Ramos (cell line): ENCODE data around the gene IGIP.

Source experiments
- in situ Hi-C: fragments of 300-500 bp; cut with MboI; formaldehyde crosslinking; loops from one replicate; pipeline ENCODE4 v1.14.3; 2022; ENCODE audit warnings: low sequenced_read_pairs; ENCODE audit not compliant: unreplicated experiment

The IGIP gene

GRCh38 chr5:140125637-140126036, at the start of gene IGIP:
Gene IGIP (plus strand): TSS chr5:140125937. CDS start chr5:140128477, 2,540 bp downstream.
- in situ Hi-C loops = no loop called here

GRCh38 chr5:140076142-140076541, 49.6 kb upstream of the IGIP start:
- in situ Hi-C loops = no loop called here

- in situ Hi-C loops = no loop called here
Measured at GRCh38 chr5:140076788-140077187, 48.9 kb upstream of the IGIP start.

GRCh38 chr5:140083120-140083519, 42.6 kb upstream of the IGIP start:
- in situ Hi-C loops = no loop called here

GRCh38 chr5:140083650-140084049, 42.1 kb upstream of the IGIP start:
- in situ Hi-C loops = no loop called here

GRCh38 chr5:140084541-140084940, 41.2 kb upstream of the IGIP start:
- in situ Hi-C loops = no loop called here

GRCh38 chr5:140090251-140090650, 35.5 kb upstream of the IGIP start:
- in situ Hi-C loops = no loop called here

GRCh38 chr5:140093179-140093578, 32.6 kb upstream of the IGIP start:
- in situ Hi-C loops = no loop called here

GRCh38 chr5:140093866-140094265, 31.9 kb upstream of the IGIP start:
- in situ Hi-C loops = no loop called here

GRCh38 chr5:140094889-140095288, 30.8 kb upstream of the IGIP start:
- in situ Hi-C loops = no loop called here

- in situ Hi-C loops = no loop called here
Measured at GRCh38 chr5:140101179-140101578, 24.6 kb upstream of the IGIP start.

- in situ Hi-C loops = no loop called here
Measured at GRCh38 chr5:140103154-140103553, 22.6 kb upstream of the IGIP start.

- in situ Hi-C loops = no loop called here
Measured at GRCh38 chr5:140104100-140104499, 21.6 kb upstream of the IGIP start.

- in situ Hi-C loops = no loop called here
Measured at GRCh38 chr5:140106101-140106500, 19.6 kb upstream of the IGIP start.

- in situ Hi-C loops = no loop called here
Measured at GRCh38 chr5:140106805-140107311, 18.9 kb upstream of the IGIP start.

GRCh38 chr5:140107312-140108092, 18.2 kb upstream of the IGIP start:
- in situ Hi-C loops = no loop called here

GRCh38 chr5:140108093-140109017, 17.4 kb upstream of the IGIP start:
- in situ Hi-C loops = no loop called here

- in situ Hi-C loops = no loop called here
Measured at GRCh38 chr5:140109018-140109758, 16.5 kb upstream of the IGIP start.

- in situ Hi-C loops = no loop called here
Measured at GRCh38 chr5:140109759-140110645, 15.7 kb upstream of the IGIP start.

- in situ Hi-C loops = no loop called here
Measured at GRCh38 chr5:140110646-140110957, 15.1 kb upstream of the IGIP start.
